A673 (cell line): ENCODE measurements around the gene DOCK4.

Source experiments
- EZH2 ChIP-seq: fragments of 200-600 bp; sonication (generic); IDR thresholded peaks from 2 replicates; pipeline ENCODE4 v1.6.1; 2017; ENCODE audit warnings: borderline replicate concordance, low read depth, mild to moderate bottlenecking, mixed read lengths, antibody characterized with exemption, low read length; ENCODE audit not compliant: poor library complexity, severe bottlenecking
- TF ChIP-seq, protein P1 (sequence below): fragments of 300-800, 200-600 bp; sonication (generic); conservative IDR thresholded peaks from 2 replicates; pipeline ENCODE4 v1.5.1; 2017; ENCODE audit warnings: low read depth, mild to moderate bottlenecking, antibody characterized with exemption, low read length, moderate library complexity, mixed read lengths

DNA sequence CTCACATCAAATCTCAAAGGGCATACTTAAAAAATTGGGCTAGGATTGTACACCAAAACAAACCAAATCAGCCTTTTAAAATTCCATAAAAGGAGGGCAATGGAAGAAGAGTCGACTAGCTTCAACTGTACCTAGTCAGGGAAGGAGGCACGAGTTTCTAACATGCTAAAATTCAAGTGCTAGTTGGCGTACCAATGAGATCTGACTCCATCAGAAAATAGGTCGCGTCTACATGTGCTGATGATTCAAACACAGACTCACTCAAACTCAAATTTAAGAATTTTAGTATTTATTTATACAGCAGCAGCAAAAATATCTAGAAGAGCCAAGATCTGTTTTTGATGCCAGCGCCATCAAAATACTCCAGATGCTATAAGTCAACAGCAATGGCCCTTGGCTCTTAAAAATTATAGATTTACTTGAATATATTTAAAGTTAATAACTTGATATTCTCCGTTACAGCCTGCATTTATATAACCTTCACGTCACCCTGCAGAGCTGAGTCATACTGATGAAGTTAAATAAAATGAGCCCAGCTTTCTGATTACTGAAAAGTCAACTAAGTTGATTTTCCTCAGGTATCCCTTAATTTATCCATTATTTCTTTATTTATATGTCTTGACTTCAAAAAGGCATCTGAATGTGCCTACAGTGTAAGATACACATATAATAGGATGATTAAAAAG, 341.8 kb downstream of the DOCK4 start:
- TF ChIP-seq, protein P1, sequence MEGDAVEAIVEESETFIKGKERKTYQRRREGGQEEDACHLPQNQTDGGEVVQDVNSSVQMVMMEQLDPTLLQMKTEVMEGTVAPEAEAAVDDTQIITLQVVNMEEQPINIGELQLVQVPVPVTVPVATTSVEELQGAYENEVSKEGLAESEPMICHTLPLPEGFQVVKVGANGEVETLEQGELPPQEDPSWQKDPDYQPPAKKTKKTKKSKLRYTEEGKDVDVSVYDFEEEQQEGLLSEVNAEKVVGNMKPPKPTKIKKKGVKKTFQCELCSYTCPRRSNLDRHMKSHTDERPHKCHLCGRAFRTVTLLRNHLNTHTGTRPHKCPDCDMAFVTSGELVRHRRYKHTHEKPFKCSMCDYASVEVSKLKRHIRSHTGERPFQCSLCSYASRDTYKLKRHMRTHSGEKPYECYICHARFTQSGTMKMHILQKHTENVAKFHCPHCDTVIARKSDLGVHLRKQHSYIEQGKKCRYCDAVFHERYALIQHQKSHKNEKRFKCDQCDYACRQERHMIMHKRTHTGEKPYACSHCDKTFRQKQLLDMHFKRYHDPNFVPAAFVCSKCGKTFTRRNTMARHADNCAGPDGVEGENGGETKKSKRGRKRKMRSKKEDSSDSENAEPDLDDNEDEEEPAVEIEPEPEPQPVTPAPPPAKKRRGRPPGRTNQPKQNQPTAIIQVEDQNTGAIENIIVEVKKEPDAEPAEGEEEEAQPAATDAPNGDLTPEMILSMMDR, result no peak
- no peak for TF ChIP-seq EZH2
